HG03139 (cell line): Measurements from ENCODE around the gene AHCYL2.
"Not testable (repeated sequence)": the region's sequence is repeated elsewhere in the genome, so short reads cannot be mapped to it uniquely, and the experiment has no call there.

Source experiments
- ATAC-seq: cut with Tn5 transposase; IDR thresholded peaks from one replicate; pipeline ENCODE4 v1.9.1; 2021; ENCODE audit not compliant: unreplicated experiment

AHCYL2 gene

DNA sequence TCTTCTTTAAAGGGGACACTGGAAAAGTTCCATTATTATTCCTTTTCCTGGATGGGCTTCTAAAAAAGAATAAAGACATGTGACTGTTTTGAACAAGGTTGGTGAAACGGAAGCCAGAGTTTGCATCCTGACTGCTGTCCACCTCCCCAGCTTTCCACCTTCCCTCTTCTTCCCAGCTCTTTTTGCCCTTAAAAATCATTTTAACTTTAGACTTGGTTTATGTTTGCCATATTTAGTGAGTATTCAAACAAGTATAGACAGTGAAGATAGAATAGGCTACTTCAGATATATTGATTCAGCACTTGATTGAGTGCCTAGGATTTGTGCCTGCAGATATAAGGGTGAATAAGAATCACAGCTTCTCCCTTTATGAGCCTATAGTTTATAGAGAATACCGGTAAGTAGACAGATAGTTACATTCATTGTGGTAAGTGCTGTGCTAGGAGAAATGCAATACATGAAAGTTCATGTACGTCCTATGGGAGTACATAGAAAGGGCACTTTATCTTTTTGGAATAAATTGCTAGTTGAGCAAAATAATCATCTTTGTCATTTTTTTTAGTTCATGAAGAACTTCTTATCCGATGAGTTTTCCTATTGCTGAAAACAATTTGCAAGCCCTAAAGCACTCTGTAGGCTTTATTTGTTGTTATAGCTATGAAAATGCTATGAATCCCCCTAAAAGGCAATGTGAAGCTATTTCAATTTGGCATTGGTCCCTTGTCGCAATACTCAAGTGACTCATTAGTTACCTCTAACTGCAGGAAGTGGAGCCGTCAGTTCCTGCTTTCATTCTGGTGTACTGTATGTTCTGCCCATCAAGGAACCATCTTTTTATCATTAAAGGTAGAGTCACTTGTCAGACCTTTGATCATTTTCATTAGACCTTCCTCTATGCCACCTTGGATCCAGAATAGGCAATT, 152.2 kb downstream of the AHCYL2 start:
- no peak for ATAC-seq

DNA sequence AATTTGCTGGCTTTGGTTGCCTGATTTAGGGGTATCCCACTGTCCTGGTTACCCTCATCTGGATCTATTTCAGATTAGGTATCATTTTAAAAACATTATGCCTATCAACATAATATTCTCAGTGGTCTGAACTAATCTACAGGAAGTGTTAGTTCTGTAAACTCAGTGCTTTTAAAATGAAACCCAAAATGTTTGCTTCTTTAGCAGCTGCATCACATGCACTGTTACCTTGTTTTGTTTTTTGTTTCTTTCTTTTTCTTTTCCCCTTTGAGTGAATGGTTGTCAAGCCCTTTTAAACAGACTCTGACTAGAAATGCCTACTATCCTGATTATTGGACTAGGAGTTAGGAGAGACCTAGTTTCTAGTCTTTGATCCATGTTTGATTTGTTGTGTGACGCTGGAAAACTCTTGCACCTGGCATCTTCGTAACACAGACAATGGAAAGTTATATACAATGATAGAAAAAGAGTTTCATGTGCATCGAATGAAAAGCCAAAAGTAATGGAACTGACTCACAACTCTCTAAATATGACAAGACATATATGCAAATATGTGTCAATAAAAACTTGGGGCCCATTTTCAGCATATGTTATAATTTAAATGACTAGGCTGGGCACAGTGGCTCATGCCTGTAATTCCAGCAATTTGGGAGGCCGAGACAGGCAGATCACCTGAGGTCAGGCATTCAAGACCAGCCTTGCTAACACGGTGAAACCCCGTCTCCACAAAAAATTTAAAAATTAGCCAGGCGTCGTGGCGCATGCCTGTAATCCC, 157.1 kb downstream of the AHCYL2 start:
- ATAC-seq: no peak

DNA sequence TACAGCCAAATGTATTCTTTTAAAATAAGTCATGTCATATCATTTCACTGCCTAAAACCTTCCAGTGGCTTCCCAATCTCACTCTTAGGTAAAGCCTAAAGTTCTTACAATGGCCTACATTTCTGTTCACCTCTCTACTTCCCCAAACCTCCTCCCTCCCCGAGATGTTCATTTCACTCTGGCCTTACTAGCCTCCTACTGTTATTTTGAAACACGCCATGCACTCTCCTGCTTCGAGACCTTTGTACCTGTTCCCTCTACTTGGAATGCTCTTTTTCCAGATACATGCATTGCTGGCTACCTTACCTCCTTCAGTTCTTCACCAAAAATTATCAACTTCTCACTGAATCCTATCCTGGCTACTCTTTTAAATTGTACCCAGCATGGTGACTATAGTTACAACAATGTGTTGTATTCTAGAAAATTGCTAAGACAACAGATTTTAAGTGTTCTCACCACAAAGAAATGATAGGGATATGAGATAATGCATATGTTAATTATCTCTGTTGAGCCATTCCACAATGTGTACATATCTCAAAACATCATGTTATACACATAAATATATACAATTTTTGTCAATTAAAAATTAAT, 158.8 kb downstream of the AHCYL2 start:
- ATAC-seq: no peak

DNA sequence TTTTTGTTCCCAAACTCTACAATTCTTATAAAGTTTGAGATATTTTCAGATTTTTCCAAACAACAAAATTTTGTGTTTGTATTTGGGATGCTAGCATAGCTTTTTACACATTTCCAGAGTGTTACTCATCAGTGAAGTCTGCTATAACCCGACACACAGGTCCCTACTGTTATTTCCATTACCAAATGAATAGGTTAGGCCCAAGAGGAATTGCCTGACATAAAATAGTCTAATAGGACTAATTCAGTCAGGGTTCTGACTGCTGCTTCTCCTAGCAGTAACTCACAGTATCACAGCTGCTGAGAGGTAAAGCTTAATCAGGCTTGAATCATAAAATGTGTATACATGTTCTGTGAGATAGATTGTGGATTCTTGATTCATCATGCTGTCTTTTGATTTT, 160.3 kb downstream of the AHCYL2 start:
- ATAC-seq: no peak

DNA sequence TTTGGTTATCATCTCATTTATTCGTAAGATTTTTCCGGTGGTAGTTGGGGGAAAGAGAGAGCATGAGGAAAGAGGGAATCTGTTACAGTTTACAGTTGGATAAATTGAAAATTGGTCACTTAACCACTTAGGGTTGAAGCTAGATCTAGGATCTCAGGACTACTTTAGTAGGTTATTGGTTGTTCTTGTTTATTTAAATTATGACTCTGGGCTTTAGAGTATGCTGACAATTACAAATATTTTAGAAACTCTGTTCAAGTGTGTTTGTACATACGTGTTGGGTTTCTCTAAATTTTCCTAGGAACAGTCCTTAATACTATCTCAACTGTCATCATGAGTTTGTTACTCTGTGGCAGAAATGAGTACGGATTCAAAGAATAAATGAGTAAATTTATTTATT, 160.8 kb downstream of the AHCYL2 start:
- ATAC-seq: no peak

DNA sequence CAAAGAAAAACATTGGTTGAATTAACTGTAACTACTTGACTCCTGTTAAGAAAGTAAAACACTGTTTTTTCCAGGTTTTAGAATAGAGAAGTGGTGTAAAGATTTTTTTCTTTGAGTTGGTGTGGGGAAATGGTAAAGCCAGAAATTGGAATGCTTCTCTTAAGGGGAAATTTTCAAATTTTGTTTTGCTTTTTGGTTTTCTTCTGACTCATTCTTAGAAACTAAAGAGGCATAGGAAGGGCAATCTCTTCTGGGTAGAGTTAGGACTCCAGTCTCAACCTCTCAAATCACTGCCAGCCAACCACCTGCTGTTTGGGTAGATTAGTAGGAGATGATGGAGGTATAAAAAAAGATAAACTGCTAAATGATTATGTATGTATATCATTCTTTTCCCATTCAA, 161.7 kb downstream of the AHCYL2 start:
- ATAC-seq: no peak

DNA sequence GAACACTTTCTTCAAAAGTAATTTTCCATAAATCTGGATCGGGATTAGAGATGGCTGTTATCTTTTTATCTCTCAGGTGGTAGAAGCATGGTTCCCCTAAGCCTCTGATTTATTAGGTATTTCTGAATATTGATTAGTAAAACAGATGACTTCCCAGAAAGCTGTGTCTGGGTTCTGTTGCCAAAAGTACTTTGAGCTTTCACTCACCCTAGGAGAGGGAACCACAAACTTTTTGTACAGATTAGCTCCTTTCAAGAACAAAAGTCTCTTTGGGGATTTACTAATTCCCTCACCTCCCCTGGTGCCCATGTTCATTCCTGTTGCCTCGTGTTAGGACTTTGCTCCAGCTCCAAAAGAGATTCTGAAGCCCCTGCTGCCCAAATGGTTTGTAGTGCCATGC, 162.7 kb downstream of the AHCYL2 start:
- no peak for ATAC-seq

DNA sequence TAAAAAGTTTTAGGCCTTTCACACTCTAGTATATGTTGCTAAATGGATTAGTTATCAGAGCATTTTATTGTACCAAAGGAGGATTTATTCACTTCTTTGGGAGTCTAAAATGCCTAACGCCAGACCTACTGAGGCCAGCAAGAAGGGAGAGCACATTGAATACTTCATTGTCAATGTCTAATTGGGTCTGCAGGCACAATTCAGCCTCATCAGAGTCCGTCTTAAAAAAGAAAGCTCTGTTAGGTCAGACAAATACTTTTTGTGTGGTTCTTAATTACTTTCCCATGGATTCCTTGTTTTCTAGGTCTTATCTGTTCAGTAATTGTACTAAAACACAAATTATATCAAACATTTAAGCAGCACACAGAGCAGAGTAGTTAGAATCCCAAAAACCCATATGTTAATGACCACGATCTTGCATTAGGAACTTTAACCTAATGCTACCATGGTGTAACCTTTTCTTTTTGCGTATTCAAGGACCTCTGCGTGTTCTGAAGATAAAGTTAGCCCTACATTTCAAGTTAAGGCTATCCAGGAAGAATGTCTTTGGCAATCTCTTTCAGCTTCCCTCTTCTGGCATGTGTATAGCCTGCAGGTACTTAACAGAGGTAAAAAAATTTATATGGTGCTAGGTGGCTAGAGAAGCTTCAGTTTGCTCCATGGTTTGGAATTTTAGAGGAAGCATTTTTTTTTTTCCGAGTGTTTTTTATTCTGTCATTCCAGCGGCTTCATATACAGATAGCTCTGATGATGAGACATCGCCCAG, 163.7 kb downstream of the AHCYL2 start:
- ATAC-seq: no peak

DNA sequence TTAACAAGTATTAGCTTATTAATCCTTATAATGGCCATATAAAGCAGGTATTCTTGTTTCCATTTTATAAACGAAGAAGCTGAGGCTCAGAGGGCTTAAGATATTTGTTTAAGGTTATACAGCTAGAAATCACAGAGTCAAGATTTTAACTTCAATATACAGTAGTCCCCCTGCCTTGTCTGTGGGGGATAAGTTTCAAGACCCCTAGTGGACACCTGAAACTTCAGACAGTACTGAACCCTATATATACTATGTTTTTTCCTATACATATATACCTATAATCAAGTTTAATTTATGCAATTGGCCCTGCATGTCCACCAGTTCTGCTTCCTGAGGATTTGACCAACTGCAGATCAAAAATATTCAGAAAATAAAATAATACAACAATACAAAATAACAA, 165.0 kb downstream of the AHCYL2 start:
- no peak for ATAC-seq

DNA sequence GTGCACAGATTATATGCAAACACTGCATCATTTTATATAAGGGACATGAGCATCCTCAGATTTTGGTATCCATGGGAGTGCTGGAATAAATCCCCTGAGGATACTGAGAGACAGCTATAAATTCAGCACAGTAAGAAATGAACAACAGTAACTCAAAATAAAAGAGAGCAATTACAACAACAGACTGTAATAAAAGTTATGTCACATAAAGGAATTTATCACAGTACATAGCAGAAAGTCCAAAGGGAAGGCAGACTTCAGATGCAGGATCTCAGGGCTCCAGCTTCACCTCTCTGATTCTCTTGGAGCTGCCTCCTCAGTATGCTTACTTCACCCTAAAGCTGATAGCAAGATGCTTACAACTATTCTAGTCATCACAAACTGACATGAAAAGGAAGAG, 165.5 kb downstream of the AHCYL2 start:
- ATAC-seq: no peak

DNA sequence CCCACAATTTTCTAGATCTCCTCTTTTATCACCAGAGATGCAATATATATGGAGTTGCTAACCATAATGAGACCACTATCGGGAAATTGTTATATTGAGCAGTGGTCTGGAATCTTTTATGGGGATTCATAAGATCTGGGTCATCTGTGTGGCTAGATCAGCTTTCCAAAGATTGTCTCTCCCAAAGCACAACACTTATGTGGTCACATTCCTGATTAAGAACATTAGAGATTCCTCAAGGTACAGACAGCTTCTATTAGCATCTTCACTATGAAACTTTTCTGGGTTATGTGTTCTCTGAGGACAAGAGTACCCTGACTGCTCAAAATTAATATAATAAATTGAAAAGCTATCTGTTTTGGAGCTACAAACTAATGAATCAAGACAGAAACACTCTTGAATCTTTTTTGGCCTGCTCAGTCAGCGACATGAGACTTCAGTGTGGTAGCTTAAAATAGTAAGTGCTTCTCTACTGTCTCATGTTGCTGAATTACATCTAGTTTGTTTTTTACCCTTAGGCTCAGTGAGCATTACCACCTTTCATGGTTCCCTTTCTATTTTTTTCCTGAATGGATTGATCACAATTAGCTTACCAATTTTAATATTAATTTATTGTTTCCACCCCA, 166.8 kb downstream of the AHCYL2 start:
- ATAC-seq: no peak

DNA sequence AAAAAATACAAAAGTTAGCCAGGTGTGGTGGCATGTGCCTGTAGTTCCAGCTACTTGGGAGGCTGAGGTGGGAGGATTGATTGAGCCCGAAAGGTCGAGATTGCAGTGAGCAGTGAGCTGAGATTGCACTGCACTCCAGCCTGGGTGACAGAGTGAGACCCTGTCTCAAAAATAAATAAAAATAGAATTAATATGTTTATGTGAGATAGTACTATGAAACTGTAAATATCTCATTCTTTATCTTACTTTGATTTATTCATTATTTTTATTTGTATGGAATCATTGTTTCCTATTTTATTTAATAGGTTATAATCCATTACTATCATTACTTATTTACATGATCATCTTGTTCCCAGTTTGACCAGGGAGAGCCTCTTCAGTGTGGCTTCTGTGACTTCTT, 168.4 kb downstream of the AHCYL2 start:
- ATAC-seq: no peak

DNA sequence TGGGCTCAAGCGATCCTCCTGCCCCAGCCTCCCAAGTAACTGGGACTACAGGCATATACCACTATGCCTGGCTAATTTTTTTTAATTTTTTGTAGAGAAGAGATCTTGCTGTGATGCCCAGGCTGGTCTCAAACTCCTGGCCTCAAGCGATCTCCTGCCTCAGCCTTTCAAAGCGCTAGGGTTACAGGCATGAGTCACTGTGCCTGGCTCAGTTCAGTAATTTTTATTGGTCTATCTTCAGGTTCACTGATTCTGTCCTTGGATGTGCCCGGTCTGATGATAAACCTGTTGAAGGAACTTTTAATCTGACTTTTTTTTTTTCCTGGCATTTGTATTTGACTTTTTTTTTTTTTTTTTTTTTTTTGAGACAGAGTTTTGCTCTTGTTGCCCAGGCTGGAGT, 169.3 kb downstream of the AHCYL2 start:
- no peak for ATAC-seq

DNA sequence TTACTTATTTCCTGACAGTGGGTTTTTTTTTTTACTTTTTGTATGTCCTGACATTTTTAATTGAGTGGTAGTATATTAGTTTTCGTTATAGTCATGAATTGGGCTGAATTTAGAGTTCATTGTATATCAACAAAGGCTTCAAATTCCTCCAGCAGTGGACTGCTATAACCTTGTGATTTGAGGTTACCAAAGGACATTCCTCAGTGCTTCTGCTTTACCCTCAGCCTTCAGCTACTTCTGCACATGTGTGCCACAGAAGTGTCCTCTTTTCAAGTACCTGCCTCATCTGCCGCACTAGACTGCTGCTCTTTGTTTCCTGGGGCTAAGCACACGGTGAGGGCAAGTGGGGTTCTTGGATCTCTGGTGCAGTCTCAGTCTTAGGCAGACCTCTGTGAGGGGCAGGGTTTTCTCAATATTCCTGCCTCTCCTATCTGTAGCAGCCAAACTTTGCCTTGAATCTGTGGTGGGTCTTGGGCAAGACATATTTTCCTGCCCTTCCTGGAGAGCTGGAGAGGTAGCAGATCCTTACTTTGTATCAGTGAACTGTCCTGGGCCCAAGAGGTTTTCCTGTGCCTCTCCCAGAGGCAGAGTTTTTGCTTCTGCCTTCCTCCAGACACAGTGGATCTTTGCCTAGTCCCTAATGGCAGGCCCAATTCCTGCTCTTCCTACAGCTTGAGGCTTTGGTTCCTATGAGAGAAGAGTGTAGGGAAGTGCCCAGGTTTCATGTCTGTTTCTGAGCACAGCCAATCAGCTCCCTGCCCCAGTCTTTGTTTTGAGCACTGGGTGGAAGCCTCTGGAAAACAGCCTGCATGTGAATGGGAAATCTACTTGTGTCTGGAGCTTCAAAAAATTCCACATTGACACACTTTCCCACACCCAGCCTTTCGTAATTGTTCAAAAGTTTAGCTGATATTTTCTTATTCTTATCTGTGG, 170.4 kb downstream of the AHCYL2 start:
- no peak for ATAC-seq

DNA sequence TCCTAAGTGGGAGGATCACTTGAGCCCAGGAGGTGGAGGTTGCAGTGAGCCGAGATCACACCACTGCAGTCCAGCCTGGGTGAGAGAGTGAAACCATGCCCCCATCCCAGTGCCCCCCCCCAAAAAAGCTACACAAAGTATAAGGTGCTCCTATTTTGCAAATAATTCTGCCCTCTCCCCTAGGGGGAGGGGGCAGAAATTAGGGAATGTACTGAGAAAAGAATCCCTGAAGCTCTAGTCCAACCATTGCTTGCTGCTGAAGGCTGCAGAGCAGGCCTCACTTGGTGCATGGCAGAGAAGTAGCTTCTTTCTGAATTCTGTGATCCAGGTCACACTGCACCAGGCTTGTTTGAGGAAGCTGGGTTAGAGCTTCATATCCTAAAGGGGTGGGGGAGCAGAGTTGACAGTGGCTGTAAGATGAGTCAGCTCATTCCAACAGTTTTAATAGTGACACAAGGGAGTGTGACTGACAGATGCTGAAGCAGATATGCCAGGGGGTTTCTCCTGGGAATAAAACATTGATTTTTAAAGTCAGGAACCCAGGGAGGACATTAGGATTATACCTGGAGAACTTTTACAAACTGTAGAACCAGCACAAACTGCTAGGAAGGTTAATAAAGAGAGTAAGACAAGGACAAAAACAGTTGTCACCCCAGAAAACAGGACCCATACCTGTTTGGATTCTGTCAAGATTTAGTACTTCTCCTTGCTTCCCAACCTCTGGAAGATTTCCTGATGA, 176.6 kb downstream of the AHCYL2 start:
- ATAC-seq: no peak

DNA sequence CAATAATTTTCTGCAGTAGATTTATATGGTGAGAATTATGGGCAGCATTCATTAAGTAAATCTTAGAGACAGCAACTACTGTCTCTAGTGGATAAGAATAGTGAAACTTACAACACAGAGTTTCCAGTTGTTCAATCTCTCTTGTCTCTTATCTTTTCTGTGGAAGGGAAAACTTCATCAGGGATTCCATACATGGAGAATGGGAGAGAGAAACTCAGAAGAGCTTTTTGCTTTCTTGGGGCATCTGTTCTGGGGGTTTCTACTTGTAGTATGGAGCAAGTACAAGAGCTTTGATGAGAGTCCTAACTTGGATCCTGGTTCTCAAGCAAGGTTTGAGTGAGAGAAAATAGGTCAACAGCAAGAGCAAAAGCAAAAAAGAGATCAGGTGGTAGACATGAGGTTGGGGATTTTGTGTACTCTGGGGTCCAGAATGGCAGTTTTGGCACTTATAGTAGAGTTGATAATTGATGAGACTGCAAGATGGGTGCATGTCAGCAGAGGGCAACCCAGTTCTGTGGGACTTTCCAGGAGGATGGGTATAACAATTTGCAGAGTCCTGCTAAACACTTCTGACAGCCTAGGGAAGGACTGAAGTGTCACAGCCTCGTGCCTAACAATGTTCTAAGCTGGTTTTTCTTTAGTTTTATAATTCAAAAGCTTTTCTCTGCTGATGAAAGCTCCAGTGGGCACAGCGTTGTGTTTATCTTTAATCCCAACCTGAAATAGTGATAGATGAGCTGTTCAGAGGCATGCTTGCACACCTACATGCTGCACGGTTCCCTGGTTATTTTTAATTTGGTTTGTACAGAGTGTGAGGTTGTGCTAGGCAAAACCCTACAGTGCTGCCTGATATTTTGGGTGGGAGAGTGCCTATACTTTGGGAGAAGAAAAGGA, 177.4 kb downstream of the AHCYL2 start:
- no peak for ATAC-seq

DNA sequence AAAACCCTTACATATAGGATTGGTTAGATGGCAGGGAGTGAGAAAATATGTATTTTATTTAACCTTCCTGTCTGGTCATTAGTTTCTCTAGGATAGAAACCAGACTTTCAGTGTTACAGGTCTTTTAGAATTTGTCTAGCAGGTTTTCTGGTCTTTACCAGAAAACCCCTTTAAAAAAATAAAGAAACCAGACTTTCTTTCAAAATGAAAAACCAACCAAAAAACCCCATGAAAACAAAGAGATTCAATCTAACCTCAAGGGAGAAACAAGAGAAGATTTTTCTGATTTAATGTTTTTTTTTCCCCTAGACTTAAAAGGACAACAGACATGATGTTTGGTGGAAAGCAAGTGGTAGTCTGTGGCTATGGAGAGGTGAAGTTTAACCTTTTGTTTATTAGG, 180.7 kb downstream of the AHCYL2 start:
- no peak for ATAC-seq

DNA sequence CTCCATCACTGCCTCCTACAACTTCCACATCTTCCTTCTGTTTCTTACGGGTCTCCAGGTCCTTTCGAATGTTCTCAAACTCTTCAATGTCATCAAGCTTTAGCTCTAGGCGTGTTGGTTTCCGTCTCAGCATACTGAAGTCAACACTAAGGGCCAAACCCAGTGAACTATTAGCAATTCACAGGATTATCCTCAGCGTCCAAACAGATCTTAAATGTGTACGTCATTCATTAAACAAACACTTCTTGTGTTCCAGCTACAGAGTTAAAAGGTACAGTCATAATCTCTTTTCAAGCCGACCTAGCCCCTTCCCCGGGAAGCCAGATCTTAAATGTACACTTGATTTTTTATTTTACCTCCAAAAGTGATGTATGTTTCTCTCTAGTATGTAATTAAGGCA, 185.4 kb downstream of the AHCYL2 start:
- not testable (repeated sequence) for ATAC-seq
